Body of pancreas (tissue), 4 donors: ENCODE data around the gene SLC17A9. TPM values are rescaled to one million over a fixed set of nuclear protein-coding genes. Genes with fewer than 3 reads are reported as not detected.
A peak's percentile ranks its signal among the peaks of the same experiment; 100 is the strongest.

Experiments used
- ATAC-seq: fragments of 150-250 bp; one replicate; pipeline ENCODE4 v1.9.1; 2016
- DNase-seq, 4 donors: peaks; one replicate each; pipeline ENCODE4 v3.0.0-alpha.2; 2019
- H3K27ac ChIP-seq, 4 donors: fragments of 200-600 bp; sonication (generic); 1 replicate in 3 of 4; 2 replicates in 1 of 4; pipeline versions ENCODE4 v1.5.1 to v1.6.1; 2016 to 2019; ENCODE audit warnings: mild to moderate bottlenecking in 1 of 4, mixed read lengths in 1 of 4, moderate library complexity in 1 of 4
- H3K27me3 ChIP-seq, 2 donors: fragments of 200-600 bp; sonication (generic); one replicate each; pipeline ENCODE4 v1.6.0; 2016; ENCODE audit warnings: mild to moderate bottlenecking in 1 of 2
- H3K36me3 ChIP-seq, 2 donors: fragments of 200-600 bp; sonication (generic); replicated peaks in 1 of 2; 2 replicates each; pipeline ENCODE4 v1.5.1; 2016; ENCODE audit warnings: low read depth in 2 of 2; ENCODE audit not compliant: insufficient read depth in 1 of 2
- H3K4me1 ChIP-seq: fragments of 200-600 bp; sonication (generic); one replicate; pipeline ENCODE4 v1.6.0; 2016
- H3K4me3 ChIP-seq, 2 donors: fragments of 200-600 bp; sonication (generic); 1 replicate in 1 of 2; 2 replicates in 1 of 2; pipeline ENCODE4 v1.5.1; 2016 to 2019
- H3K9me3 ChIP-seq, 3 donors: fragments of 200-600 bp; sonication (generic); 1 replicate in 2 of 3; 2 replicates in 1 of 3; pipeline ENCODE4 v1.5.1; 2016
- POLR2A ChIP-seq, 3 donors: fragments of 450-650 bp; IDR thresholded peaks; one replicate each; pipeline ENCODE4 v1.6.1; 2016; ENCODE audit warnings: antibody characterized with exemption in 3 of 3, mild to moderate bottlenecking in 2 of 3
- WGBS, 2 donors: methylation state at CpG; one replicate each; pipeline ENCODE4 v1.1.5; 2017; 5-methylcytosine and 5-hydroxymethylcytosine counted together
- intact Hi-C: fragments of 100-400 bp; cut with DNase I; formaldehyde crosslinking; loops from one replicate; pipeline ENCODE4 v1.15.1; 2023
- total RNA-seq, 2 donors: library from RNA; depleted of rRNA; stranded (reverse); fragments of >200 nt; gene quantifications; one replicate each; pipeline ENCODE4 v1.1.0, GENCODE V29; 2016
- TF ChIP-seq, protein P1 (sequence below), 7 experiments: fragments of 450-650 bp in 4 of 7; fragments of 200-600 bp in 3 of 7; sonication (generic) in 3 of 7; IDR thresholded peaks; one replicate each; pipeline ENCODE4 v1.5.1; 2016 to 2019; ENCODE audit warnings: antibody characterized with exemption in 7 of 7

The SLC17A9 gene
- total RNA-seq, 2 donors from 2014 or later = 0.78 to 4.9 TPM

- intact Hi-C loops = no loop called here
- Histone ChIP-seq H3K36me3 (no peaks in the 10 kb centered on the region), H3K27ac (peak overlapping the region; percentile 88 to 98 (median 94)), H3K27me3 (no peaks in the 10 kb centered on the region), H3K9me3 (no peaks in the 10 kb centered on the region), H3K4me1 (peaks cover 60% of the 10 kb centered on the region), H3K4me3 (no peak overlapping the region)
- ATAC-seq (no peak), DNase-seq (no peak)
- TF ChIP-seq, protein P1, sequence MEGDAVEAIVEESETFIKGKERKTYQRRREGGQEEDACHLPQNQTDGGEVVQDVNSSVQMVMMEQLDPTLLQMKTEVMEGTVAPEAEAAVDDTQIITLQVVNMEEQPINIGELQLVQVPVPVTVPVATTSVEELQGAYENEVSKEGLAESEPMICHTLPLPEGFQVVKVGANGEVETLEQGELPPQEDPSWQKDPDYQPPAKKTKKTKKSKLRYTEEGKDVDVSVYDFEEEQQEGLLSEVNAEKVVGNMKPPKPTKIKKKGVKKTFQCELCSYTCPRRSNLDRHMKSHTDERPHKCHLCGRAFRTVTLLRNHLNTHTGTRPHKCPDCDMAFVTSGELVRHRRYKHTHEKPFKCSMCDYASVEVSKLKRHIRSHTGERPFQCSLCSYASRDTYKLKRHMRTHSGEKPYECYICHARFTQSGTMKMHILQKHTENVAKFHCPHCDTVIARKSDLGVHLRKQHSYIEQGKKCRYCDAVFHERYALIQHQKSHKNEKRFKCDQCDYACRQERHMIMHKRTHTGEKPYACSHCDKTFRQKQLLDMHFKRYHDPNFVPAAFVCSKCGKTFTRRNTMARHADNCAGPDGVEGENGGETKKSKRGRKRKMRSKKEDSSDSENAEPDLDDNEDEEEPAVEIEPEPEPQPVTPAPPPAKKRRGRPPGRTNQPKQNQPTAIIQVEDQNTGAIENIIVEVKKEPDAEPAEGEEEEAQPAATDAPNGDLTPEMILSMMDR (IDR thresholded peaks at IDR 0.05) = no peak
- TF ChIP-seq POLR2A (IDR thresholded peaks at IDR 0.05) = no peak
- 69 to 74% methylated on average over 12 of the region's 12 CpGs for WGBS, 2 donors
Observed at GRCh38 chr20:62927128-62927705, 25.3 kb upstream of the SLC17A9 start.

DNA sequence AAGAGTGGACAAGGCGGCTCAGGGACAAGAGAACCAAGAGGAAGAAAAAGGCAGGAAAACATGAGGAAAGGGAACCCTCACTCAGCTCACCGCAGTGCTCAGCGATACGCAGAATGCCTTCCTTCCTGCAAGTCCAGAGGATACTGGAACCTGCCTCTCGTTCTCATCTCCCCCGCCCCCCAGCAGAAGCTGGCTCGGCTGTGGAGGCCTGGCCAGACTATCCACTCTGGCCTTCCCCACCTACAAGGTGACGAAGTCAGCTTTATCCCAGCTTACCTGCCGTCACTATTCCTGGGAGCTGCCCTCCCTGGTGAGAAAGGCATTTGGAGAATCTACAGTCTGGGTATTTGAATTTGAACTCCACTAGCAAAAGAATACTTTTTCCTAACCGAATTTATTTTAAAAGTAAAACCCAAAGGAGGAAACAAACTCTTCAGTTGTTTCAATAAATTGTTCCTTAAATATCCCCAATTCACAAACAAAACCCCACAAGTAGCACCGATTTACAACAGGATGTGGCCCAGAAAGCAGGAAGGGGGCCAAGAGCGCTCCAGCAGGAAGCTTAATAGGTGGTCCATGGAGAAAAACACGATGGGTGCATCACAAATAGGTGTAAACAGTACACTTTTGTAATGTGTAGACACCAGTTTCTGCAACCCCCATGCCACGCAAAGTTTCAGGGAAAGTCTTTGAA lies 24.1 kb upstream of the SLC17A9 start:
- H3K4me1 ChIP-seq = peaks cover 48% of the 10 kb centered on the region
- WGBS, 2 donors = 41 to 51% methylated on average over 14 of the region's 14 CpGs
- TF ChIP-seq POLR2A (IDR thresholded peaks at IDR 0.05) = no peak
- TF ChIP-seq, protein P1 (IDR thresholded peaks at IDR 0.05) = no peak
- ATAC-seq (no peak), DNase-seq (no peak)
- no peaks in the 10 kb centered on the region for H3K9me3 ChIP-seq
- peak overlapping the region; percentile 74 to 98 (median 77) for H3K27ac ChIP-seq
- no peaks in the 10 kb centered on the region for H3K36me3 ChIP-seq
- H3K4me3 ChIP-seq = peak overlapping the region in 1 of 2 donors; percentile 40
- intact Hi-C loops = no loop called here
- no peaks in the 10 kb centered on the region for H3K27me3 ChIP-seq

DNA sequence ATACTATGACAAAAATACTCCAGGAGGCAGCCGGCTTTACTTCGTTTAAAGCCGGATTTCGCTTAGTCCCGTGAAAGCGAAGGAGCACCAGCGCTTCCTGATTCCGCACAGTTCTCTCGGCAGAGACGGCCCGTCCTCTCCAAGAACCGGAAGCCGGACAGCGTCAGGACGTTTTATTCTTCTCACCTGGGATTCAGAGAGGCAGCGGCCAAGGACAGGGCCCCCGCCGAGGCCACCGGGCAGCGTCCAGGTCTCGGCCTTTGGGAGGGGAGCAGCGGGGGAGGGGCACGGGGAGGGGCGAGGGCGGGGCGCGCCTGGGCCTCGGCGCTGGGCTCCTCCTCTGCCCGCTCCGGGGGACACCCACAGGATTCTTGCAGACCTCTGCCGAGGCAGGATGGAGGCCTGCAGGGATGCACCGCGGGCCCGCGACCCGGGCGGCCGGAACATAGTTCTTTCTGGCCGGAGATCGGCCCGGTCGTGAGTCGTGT lies 23.4 kb upstream of the SLC17A9 start:
- H3K27ac ChIP-seq = peak overlapping the region; percentile 74 to 98 (median 77)
- no peaks in the 10 kb centered on the region for H3K9me3 ChIP-seq
- DNase-seq = peak; percentile 66 to 82 (median 79)
- no peaks in the 10 kb centered on the region for H3K27me3 ChIP-seq
- ATAC-seq = peak; percentile 54
- TF ChIP-seq, protein P1 (IDR thresholded peaks at IDR 0.05) = no peak
- peak in 2 of 3 donors; percentile 56 to 59 for TF ChIP-seq POLR2A (IDR thresholded peaks at IDR 0.05)
- peaks cover 47% of the 10 kb centered on the region for H3K4me1 ChIP-seq
- H3K36me3 ChIP-seq = no peaks in the 10 kb centered on the region
- WGBS, 2 donors = 2% methylated on average over 19 to 34 of the region's 44 CpGs
- intact Hi-C loops = no loop called here
- H3K4me3 ChIP-seq = peak overlapping the region in 1 of 2 donors; percentile 40

DNA sequence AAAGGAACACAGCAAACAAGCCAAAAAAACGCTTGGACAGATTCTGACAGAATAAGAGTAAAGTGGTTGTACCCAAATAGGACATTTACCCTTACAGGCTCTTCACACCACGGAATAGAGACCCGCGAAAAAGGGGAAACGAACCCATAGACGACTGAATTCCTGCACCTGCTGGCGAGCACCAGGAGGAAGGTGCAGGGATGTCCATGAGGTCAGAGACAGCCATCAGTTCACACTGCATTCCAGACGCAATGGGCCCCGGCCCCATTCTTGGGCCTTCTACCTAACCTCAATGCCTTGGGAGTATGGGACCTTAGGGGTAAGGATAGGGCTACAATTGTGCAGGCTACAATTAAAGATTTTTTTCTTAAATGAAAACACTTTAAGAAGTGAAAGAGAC lies 21.0 kb upstream of the SLC17A9 start:
- 66 to 77% methylated on average over 9 of the region's 9 CpGs for WGBS, 2 donors
- Histone ChIP-seq H3K4me3 (no peak overlapping the region), H3K9me3 (no peaks in the 10 kb centered on the region), H3K4me1 (peaks cover 60% of the 10 kb centered on the region), H3K27ac (no peak overlapping the region), H3K27me3 (no peaks in the 10 kb centered on the region), H3K36me3 (no peaks in the 10 kb centered on the region)
- intact Hi-C loops = no loop called here
- ATAC-seq (no peak), DNase-seq (no peak)
- no peak for TF ChIP-seq POLR2A (IDR thresholded peaks at IDR 0.05)
- TF ChIP-seq, protein P1 (IDR thresholded peaks at IDR 0.05) = no peak
